GM21367 (cell line): ENCODE results near the gene TNFRSF4.

Experiments used
- ATAC-seq: cut with Tn5 transposase; IDR thresholded peaks from one replicate; pipeline ENCODE4 v1.9.1; 2021; ENCODE audit not compliant: unreplicated experiment

TNFRSF4 gene

DNA sequence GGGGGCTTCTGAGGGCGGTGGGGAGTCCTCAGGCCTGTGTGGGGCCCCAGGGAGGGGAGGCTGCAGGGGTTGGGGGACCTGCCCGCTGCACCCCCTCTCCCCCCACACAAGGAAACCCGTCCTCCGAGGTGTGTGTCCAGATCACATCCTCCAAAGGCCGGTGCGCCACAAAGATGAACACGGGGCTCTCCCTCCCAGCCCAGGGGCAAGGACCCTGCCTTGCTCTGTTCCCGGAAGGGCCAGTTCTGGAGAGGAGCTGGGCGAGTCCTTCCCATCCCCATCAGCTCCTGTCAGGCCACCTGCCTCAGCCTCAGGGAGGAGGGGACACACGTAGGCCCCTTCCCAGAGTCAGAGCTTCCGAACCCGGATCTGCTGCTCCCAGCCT, 42.8 kb downstream of the TNFRSF4 start:
- ATAC-seq: no peak

DNA sequence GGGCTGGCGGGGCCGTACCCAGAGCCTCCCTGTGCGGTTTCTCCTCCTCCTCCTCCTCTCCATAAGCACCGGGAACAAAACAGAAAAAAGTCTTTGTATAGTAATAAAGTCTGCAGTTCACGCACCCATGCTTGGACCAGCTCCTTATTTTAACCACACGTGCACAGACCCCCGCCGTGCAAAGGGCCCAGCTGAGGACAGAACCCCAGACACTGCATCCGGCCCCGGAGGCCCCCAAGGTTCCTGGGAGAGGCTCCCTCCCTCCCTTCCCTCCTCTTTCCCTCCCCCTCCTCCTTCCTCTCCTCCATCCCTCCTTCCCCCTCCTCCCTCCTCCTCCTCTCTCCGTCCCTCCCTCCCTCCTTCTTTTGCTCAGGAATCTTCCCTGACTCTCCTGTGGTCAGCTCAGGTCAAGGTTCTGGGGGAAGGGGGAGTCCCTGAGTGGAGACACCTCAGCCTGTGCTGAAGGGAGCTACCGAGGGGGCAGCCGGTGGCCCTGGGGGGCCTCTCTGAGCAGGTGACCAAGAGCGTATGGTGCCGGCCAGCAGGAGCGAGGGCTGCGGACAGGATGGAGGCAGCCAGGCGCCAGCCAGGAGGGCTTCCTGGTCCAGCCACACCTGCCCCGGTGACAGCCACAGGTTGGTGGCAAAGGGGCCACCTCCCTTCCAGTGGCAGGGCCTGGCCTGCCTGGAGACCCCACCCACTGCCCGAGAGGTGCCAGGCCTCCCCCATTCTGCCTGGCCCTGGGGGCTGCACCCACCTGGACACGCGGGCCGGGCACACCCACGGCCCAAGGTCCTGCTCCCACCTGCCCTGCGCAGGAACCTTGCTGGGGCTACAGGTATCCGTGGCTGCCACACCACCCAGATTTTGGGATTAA, 43.5 kb downstream of the TNFRSF4 start:
- ATAC-seq: no peak

DNA sequence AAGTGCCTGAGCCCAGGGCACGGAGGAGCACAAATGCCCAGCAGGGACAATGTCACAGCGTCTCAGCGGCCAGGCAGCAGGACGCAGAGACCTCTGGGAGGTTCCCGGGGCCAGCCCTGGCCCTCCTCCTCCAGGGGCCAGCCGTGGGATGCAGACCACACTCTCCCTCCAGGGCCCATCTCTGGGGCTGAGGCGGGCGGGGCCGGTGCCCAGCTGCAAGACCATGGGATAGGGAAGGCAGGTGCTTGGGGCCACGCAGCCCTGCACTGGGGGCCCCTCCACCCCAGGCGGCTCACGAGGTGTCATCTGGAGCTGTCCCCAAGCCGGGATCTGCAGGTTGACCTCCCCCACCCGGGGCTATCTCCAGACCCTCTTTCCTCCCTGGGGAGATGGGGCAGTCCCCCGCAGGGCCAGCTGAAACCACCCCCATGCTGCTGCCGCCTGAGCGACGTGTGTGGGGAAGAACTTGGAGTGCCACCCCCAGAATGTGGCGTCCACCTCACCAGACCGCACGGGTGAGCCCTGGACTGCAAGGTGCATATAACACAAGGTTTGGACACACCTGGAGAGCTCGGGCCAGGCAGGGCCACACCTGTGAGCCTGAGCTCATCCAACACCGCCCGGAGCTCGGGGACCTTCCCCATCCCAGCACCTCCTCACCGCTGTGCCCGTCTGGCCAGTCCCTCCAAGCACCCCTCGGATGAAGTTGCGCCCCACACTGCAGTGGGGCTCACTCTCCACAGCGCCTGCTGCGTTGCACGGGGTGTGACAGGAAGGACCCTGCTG, 44.3 kb downstream of the TNFRSF4 start:
- ATAC-seq: no peak

DNA sequence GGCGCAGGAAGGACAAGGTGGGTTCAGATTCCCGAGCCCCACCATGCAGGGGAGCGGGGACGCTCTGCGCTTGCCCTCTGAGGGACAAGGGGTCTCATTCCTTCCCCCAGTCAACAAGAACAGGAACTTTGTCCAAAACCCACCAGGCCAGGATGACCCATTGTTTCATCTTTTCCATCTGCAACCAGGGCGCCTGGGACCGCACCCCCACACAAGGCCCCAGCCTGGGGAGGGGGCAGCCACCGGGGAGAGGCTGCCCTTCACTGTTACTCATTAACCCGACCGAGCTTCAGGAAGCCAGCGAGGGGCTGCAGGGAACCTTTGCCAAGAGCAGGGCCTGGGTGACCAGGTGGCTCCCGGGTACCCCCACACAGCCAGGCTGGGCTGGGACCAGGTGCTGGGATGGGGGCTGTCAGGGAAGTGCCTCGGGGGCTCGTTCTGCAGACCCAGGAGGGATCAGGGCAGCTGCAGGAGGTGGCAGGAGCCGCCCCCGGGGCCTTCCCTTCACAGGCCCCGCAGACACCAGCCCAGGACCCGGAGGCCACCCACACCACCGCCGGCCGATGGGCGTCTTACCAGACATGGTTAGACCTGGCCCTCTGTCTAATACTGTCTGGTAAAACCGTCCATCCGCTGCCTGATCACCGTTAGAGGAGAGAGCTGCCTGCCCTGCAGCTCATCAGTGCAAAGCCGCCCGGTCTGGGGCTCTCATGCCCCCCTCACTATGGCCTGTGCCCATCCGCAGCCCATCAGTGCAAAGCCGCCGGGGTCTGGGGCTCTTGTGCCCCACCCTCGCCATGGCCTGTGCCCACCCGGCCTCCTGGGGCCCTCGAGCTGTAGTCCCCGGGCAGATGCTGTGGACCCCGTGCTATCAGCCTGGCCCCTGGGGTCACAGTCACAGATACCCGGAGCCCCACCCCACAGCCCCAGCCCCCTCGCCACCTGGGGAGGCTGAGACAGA, 45.2 kb downstream of the TNFRSF4 start:
- no peak for ATAC-seq

DNA sequence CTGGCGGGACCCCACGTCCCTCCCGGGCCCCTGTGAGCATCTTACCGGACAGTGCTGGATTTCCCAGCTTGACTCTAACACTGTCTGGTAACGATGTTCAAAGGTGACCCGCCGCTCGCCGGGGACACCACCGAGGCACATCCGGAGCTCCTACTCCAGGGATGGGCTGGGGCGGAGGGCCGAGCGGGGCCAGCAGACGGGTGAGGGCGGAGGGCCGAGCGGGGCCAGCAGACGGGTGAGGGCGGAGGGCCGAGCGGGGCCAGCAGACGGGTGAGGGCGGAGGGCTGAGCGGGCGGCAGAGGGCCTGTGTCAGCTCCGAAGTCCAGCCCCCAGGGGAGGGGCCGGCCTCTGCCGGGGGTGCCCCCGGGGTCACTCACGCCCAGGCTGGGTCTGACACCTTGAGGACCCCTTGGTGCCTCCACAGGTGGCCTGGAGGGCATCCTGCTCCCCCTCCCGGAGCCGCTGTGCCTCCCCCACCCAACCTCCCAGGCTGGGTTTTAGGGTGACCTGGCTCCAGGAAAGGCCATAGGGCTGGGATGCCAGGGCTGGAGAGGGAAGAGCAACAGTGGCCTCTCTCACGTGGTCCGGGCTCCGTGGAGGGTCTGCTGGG, 46.0 kb downstream of the TNFRSF4 start:
- ATAC-seq: no peak

DNA sequence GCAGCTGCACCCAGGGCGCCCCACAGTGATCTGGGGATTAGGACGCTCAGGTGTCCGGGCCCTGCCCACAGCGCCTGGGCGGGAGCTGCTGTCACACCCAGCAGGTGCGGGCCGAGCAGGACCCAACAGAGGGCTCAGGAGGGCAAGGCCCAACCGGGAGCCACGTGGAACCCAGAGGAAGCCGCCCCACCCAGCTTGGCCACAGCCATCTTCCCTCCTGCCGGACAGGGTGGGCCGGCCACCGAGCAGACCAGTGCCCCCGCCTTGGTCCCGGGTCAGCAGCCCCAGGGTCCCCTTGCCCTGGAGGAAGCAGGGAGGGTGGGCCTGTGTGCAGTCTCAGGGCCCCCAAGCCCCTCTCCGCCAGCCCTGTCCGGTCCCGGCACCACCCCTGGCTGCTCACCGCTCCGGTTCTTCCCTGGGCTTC, 46.5 kb downstream of the TNFRSF4 start:
- ATAC-seq: no peak

DNA sequence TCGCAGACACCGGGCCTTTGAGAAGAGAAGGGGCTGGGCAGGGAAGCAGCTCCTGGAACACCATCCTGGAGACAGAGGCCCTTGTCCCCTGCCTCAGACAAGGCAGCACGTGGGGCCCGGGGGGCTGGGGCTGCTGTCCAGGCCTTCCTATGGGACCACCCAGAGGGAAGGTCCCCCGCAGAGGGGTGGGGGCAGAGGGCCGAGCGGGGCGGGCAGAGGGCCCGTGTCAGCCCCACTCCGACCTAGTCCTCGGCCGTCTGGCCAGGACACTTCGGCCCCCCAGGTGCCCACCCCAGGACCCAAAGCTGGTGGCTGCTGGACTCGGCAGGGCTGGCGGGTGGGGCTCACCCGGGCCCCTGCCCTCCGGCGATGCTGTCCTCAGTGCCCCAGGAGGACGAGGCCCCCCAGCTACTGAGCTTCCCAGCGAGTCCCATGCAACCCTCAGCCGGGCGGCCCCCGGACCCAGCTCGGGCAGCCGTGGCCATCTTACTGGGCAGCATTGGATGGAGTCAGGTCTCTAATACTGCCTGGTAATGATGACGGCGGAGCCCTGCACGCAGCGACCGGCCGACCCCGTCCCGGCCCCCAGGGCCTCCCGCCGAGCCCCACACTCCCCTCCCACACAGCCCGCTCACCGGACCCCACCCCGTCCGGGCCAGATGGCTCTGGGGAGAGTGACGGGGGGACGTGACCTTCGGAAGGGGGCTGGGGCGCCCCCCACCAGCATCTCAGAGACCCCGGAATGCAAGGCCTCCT, 47.1 kb downstream of the TNFRSF4 start:
- ATAC-seq: no peak

DNA sequence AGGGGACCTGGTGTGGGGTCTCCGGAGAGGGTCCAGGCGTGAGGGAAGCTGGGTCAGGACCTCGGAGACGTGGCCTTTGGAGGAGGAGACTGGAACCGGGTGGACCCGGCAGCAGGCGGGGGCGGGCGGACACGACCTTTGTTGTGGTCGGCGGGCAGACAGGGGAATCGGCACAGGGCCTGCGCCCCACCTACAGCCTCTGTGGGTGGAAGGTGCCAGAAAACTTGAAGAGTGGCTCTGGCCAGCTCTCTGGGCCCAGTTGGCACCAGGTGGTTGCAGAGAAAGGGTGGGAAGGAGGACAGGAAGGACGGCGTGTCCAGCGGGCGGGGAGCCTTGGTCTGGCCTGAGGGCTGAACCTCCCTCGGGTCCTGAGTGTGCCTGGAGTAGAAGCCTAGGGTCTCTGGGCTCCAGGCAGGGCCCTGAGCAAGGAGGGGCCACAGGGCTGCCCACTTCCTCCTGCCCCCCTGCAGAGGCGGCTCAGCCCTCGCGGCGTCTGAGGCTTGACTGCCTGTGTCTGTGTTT, 48.0 kb downstream of the TNFRSF4 start:
- ATAC-seq: no peak

DNA sequence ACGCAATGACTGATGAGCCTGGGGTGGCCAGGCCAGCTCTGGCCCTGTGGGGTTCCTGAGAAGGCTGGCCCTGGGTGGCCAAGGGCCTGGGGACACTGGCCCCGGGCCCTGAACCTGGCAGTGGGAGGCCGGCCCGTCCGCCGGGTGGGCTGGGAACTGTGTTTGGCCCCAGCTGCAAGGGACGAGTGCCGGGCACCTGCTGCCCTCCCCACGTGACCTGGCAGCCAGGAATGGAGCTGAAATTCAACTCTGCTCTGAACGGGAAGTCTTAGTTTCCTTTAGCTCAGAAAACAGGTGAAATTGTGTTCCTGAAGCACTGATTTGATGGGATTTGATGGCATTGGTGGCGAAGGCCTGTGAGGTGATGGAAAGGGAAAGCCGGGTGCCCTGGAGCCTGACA, 48.5 kb downstream of the TNFRSF4 start:
- ATAC-seq: no peak

DNA sequence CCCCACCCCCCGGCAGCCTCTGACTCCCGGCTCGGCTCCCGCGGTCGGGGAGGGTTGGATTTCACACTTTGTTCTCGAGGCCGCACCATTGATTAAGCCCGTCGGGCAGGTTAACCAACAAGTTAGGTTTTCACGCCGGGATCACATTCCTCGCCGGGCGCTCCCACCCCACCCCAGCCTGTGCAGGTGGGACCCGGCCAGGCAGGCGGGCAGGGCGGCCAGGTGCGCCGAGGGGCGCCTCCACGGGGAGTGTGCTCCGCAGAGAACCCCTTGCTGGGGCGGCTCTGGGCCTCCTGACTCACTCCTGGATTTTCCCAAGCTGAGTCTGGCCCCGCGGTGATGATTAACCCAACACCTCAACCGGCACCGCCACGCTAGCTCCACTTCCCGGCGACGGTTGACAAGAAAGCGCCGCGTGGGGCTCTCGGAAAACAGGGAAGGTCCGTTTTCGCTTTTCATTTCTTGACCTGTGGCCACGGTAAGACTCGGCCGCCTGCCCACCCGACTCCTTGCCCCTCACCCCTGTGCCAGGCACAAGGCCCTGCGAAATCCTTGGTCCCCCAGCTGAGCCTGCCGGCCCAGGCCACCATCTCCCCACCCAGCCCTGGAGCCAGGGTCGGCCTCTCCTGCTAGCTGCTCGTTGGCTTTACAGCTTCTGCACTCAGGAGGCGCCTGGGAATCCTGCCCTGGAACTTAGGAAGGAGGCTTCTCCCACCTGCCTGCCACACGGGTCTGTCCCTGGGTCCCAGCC, 49.1 kb downstream of the TNFRSF4 start:
- no peak for ATAC-seq

DNA sequence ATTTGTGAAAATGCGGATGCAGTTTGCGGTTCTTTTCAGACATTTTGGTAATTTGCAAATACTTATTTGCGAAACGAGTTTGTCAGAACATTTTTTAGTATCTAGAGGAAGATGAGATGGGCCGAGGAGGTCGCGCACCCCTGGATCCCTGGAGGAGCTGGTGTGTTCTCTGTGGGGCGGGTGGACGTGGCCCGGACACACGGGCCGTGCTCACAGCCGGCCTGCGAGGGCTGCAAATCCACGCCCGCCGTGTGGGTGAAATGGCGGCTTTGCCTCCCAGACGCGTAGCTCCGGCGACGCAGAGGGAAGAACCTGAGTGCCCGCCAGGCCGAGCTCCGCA, 49.6 kb downstream of the TNFRSF4 start:
- no peak for ATAC-seq

DNA sequence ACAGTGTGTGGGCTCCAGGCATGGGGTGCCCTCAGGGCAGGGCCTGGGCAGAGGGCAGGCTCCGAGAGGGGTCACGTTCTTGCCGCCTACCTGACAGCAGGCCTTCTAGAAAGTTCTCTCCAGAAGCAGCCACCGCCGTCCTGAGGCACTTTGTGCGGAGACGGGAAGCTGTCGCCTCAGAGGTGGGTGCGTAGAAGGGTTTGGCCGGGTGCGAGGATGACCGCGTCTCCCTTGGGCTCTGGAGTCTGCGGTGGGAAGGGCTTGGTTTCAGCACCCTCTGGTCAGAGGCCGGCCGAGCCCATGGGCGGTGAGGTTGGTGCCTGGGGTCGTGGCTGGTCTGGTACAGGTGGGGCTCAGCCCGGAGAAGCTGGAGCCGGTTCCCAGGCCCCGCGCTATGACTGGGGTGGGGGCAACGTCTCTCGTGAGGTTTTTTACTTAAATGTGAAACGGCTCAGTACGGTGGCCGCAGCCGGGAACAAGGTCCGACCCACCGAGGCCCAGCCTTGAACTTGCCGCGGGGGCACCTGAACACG, 50.3 kb downstream of the TNFRSF4 start:
- no peak for ATAC-seq

DNA sequence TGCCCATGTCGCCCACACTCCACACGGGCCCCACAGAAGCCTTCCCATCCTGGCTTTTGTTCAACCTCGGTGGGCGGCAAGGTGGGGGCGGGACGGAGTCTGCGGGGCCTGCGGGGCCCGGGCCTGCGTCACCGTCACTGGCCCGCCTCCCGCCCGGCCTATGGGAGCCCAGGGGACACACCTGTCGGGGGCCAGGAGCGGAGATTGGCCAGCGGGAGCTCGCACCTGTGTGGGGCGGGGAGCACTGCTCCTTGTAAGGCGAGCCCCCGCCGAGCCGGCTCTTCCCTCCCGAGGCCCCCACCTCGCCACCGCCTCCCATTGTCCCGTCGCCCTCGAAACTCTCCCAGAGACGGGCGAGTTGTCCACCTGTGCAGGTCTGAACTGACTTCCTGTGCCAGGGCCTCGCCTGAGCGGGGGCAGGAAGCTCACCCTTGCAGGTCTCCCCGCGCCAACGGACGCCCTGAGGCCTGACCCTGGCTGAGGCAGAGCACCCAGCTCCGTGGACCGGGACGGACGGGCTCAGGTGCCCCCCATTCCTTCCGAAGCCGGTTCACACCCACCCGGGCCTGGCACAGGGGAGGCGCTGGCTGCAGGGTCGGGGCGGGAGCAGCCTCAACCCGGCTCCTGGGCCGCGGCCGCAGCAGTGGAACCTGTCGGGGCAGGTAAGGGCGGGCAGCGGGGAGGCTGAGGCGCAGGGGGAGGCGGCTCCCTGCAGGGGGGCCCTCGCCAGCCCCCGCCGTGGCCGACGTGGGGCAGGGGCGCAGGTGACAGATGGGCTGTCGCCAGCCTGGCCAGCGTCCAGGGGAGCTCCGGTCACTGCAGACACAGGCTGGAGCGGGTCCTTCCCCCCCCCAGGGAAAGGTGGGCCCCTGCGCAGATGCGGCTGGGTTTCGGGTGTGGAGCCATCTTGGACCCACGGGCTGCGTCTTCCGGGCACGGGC, 51.1 kb downstream of the TNFRSF4 start:
- ATAC-seq: no peak

DNA sequence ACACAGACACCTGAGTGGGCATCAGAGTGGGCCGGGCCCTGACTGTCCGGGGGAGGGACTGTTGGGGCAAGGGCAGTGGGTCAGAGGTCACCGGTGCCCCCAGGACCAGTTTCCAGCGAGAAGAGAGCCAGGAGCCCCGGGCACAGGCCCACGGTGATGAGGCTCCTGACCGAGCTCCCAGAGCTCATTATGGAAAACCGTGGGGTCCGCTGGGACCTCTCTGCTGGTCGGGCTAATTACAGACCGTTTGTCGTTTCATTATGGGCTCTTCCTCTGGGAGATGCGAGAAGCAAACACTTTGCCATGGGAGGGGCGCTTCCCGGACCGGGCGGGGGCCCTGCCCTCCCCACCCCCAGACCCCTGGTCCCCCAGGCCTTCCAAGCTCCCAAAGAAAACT, 52.3 kb downstream of the TNFRSF4 start:
- no peak for ATAC-seq
